B cell (primary cell): ENCODE results near the gene MAMDC4.

Source experiments
- EZH2 ChIP-seq: IDR thresholded peaks from 2 replicates; pipeline ENCODE4 v1.6.1; 2012; ENCODE audit warnings: borderline replicate concordance, low read depth, mild to moderate bottlenecking, moderate library complexity, low read length; ENCODE audit not compliant: insufficient read depth, poor library complexity, severe bottlenecking
- TF ChIP-seq, protein P1 (sequence below): fragments of 200-600 bp; IDR thresholded peaks from one replicate; pipeline ENCODE4 v1.8.0; 2022; ENCODE audit warnings: antibody characterized with exemption, mild to moderate bottlenecking

DNA sequence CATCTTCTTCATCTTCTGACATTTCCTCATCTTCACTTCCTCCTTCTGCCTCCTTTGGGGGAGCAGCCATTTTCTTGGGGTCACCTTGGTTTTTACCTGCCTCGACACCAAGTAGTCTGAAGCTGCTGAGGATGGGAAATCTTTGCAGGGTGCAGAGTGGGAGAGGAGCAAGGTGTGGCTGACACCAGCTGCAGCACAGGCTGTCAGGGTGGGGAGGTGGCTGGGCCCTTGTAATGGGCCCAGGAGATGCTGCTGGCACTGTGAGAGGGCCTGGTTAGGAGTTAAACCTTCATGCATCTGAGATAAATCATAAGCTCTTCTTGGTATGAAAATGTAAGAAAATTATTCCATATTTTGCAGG, 36.7 kb upstream of the MAMDC4 start:
- TF ChIP-seq, protein P1, sequence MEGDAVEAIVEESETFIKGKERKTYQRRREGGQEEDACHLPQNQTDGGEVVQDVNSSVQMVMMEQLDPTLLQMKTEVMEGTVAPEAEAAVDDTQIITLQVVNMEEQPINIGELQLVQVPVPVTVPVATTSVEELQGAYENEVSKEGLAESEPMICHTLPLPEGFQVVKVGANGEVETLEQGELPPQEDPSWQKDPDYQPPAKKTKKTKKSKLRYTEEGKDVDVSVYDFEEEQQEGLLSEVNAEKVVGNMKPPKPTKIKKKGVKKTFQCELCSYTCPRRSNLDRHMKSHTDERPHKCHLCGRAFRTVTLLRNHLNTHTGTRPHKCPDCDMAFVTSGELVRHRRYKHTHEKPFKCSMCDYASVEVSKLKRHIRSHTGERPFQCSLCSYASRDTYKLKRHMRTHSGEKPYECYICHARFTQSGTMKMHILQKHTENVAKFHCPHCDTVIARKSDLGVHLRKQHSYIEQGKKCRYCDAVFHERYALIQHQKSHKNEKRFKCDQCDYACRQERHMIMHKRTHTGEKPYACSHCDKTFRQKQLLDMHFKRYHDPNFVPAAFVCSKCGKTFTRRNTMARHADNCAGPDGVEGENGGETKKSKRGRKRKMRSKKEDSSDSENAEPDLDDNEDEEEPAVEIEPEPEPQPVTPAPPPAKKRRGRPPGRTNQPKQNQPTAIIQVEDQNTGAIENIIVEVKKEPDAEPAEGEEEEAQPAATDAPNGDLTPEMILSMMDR = no peak
- TF ChIP-seq EZH2 = no peak
